Measurements from ENCODE around the gene ANKLE2.

- TF ChIP-seq POLR2A (IDR thresholded peaks at IDR 0.05; ENCODE audit: low read length) (no peak), GATA1 (IDR thresholded peaks at IDR 0.05; ENCODE audit: low read depth, low read length) (no peak)
These were observed 43.0 kb downstream of the ANKLE2 start for GRCh38 chr12:132718644-132719043.

All from erythroblast (primary cell).